GM23248 (cell line): ENCODE results near the gene PRR5. TPM values are rescaled to one million over a fixed set of nuclear protein-coding genes. Genes with fewer than 3 reads are reported as not detected.
"Not testable (repeated sequence)": the region's sequence is repeated elsewhere in the genome, so short reads cannot be mapped to it uniquely, and the experiment has no call there.

ENCODE experiments used
- DNase-seq: peaks from one replicate; pipeline ENCODE4 v3.0.0-alpha.2; 2015
- H2AFZ ChIP-seq: fragments of 200-600 bp; sonication (generic); 2 replicates; pipeline ENCODE4 v1.6.1; 2016; ENCODE audit warnings: antibody characterized with exemption
- H3F3A ChIP-seq: fragments of 200-600 bp; sonication (generic); 2 replicates; pipeline ENCODE4 v1.6.1; 2016; ENCODE audit warnings: mild to moderate bottlenecking, antibody characterized with exemption, mixed run types; ENCODE audit not compliant: insufficient read depth
- H3K27ac ChIP-seq: fragments of 200-600 bp; sonication (generic); 2 replicates; pipeline ENCODE4 v1.5.1; 2016; ENCODE audit warnings: mild to moderate bottlenecking
- H3K27me3 ChIP-seq: fragments of 200-600 bp; sonication (generic); replicated peaks from 2 replicates; pipeline ENCODE4 v1.6.1; 2016; ENCODE audit warnings: mild to moderate bottlenecking; ENCODE audit not compliant: insufficient read depth
- H3K36me3 ChIP-seq: fragments of 200-600 bp; sonication (generic); 2 replicates; pipeline ENCODE4 v1.6.1; 2016; ENCODE audit warnings: low read depth, mild to moderate bottlenecking
- H3K4me1 ChIP-seq: fragments of 200-600 bp; sonication (generic); 2 replicates; pipeline ENCODE4 v1.6.1; 2016; ENCODE audit warnings: mild to moderate bottlenecking; ENCODE audit not compliant: insufficient read depth
- H3K4me2 ChIP-seq: fragments of 200-600 bp; sonication (generic); one replicate; pipeline ENCODE4 v1.6.1; 2016; ENCODE audit warnings: mild to moderate bottlenecking; ENCODE audit not compliant: unreplicated experiment
- H3K4me3 ChIP-seq: fragments of 200-600 bp; sonication (generic); 2 replicates; pipeline ENCODE4 v1.5.1; 2016; ENCODE audit warnings: mild to moderate bottlenecking
- H3K79me2 ChIP-seq: fragments of 200-600 bp; sonication (generic); 2 replicates; pipeline ENCODE4 v1.6.1; 2016; ENCODE audit warnings: mild to moderate bottlenecking; ENCODE audit not compliant: insufficient read depth
- H3K9ac ChIP-seq: fragments of 200-600 bp; sonication (generic); 2 replicates; pipeline ENCODE4 v1.6.1; 2016; ENCODE audit warnings: mild to moderate bottlenecking
- H3K9me2 ChIP-seq: fragments of 200-600 bp; sonication (generic); 2 replicates; pipeline ENCODE4 v1.6.1; 2016; ENCODE audit warnings: mixed run types, mild to moderate bottlenecking, moderate library complexity; ENCODE audit not compliant: insufficient read depth
- H3K9me3 ChIP-seq: fragments of 200-600 bp; sonication (generic); one replicate; pipeline ENCODE4 v1.6.1; 2017; ENCODE audit warnings: low read depth
- H4K20me1 ChIP-seq: fragments of 200-600 bp; sonication (generic); 2 replicates; pipeline ENCODE4 v1.6.0; 2016; ENCODE audit not compliant: insufficient read depth
- EZH2 ChIP-seq: fragments of 200-600 bp; sonication (generic); IDR thresholded peaks from 2 replicates; pipeline ENCODE4 v1.6.1; 2018; ENCODE audit warnings: antibody characterized with exemption, mild to moderate bottlenecking; ENCODE audit not compliant: insufficient read depth, poor library complexity, severe bottlenecking
- EZH2phosphoT487 ChIP-seq: fragments of 200-600 bp; sonication (generic); IDR thresholded peaks from 2 replicates; pipeline ENCODE4 v1.6.1; 2018; ENCODE audit warnings: antibody characterized with exemption, moderate library complexity, mild to moderate bottlenecking, low read depth; ENCODE audit not compliant: insufficient read depth
- WGBS, 2 experiments: methylation state at CpG; one replicate each; pipeline ENCODE4 v1.1.6; 2015 to 2017; ENCODE audit warnings: low lambda C conversion rate in 2 of 2, low coverage in 1 of 2; ENCODE audit errors: missing lambda C conversion rate in 2 of 2; 5-methylcytosine and 5-hydroxymethylcytosine counted together
- in situ Hi-C: fragments of 300-500 bp; cut with MboI; formaldehyde crosslinking; loops from 2 replicates; pipeline ENCODE4 v1.15.0; 2020
- polyA plus RNA-seq: library from polyadenylated mRNA; unstranded; fragments of >200 nt; fragmentation: Nextera tagmentation; extraction: Ambion mirVana; gene quantifications from 2 replicates; pipeline ENCODE4 v1.2.1, GENCODE V29; 2016
- total RNA-seq: library from RNA; depleted of rRNA; stranded (reverse); fragments of >200 nt; shearing (Covaris generic); gene quantifications from 2 replicates; pipeline ENCODE4 v1.2.3, GENCODE V29; 2014

PRR5 gene
- total and polyA plus RNA-seq, 2 experiments from 2014 or later = 18.9 to 20.0 TPM

DNA sequence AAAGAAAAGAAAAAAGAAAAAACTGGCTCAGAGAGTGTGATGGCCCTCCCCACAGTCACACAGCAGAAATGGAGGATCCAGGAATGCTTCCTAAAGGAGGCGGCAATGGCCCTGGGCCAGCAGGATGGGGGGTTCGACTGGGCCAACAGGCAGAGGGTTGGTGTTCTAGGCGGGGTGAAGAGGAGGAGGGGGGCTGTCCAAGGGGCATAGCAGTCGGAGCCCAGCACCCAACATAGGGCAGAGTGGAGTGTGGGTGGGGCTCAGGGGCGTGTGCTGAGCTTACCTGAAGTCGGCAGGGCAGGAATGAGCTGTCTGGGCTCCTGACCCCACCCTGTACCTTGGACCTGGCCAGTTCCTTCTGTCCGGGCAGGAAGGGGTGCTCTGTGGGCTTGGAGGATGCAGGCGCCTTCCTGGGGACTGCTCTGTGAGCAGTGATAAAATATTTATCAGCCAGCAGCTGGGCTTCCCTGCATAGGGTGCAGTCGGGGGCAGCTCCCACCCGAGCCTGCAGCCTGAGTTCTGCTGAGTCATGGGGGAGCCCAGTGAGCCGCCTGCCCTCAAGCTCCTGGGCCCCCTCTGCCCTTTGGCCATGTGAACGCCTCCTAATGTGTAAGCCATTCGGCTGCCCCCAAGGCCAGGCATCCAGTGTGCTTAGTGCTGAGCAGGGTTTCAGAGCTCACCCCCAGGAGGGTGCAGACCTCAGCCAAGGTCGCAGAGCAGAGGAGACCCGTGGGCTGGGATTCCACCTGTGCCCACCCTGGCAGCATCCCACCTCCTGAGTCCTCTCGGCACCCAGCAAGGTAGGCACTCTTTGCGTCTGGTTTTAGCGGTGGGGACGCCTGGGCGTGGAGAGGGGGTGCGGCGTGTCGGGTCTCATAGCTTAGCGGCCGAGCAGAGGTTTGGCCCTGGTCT is 25.3 kb upstream of the PRR5 start:
- Histone ChIP-seq H3K9me2 (no peaks in the 10 kb centered on the region), H3K4me1 (0 out of 2 replicates have a peak, but pooled peaks cover 3% of the 10 kb centered on the region), H3K36me3 (no peaks in the 10 kb centered on the region), H3K9me3 (no peaks in the 10 kb centered on the region), H3K27me3 (no peaks in the 10 kb centered on the region), H3K79me2 (0 out of 2 replicates have a peak, but pooled peaks cover 11% of the 10 kb centered on the region), H3F3A (no peaks in the 10 kb centered on the region), H3K4me3 (no peak overlapping the region), H4K20me1 (no peaks in the 10 kb centered on the region), H3K9ac (no peak overlapping the region), H3K27ac (no peak overlapping the region), H2AFZ (no peak overlapping the region), H3K4me2 (no peak overlapping the region)
- TF ChIP-seq EZH2 (no peak), EZH2phosphoT487 (no peak)
- 60 to 62% methylated on average over 24 to 25 of the region's 25 CpGs for WGBS, 2 experiments
- DNase-seq = peak; percentile 37
- in situ Hi-C loops = no loop called here

DNA sequence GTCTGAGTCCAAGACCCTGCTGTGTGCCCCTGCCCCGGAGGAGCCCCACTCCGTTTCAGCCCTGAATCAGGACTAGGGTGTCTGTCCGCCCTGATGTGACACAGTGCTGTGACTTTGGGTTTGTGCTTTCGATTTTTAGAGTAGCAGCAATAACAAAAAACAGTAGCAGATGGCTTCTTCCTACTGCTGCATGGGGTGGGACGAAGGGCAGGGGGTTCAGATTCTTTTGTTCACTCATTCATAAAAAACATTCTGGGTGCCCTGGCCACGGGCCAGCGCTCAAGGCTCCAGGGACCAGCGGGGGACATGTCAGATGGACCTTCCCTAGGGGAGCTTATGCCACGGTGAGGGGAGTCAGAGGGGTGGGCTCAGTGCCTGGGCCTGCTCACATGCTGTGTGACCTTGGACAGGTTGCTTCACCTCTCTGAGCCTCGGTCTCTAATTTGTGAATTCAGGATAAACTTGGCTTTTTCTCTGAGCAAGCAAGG is 24.6 kb upstream of the PRR5 start:
- Histone ChIP-seq H3K4me3 (no peak overlapping the region), H3K9me3 (no peaks in the 10 kb centered on the region), H3K27me3 (no peaks in the 10 kb centered on the region), H3K4me1 (0 out of 2 replicates have a peak, but pooled peaks cover 3% of the 10 kb centered on the region), H3K9ac (no peak overlapping the region), H3K27ac (no peak overlapping the region), H3K79me2 (0 out of 2 replicates have a peak, but pooled peaks cover 11% of the 10 kb centered on the region), H3K36me3 (no peaks in the 10 kb centered on the region), H3K9me2 (no peaks in the 10 kb centered on the region), H3K4me2 (no peak overlapping the region), H4K20me1 (no peaks in the 10 kb centered on the region), H3F3A (no peaks in the 10 kb centered on the region), H2AFZ (no peak overlapping the region)
- DNase-seq = no peak
- in situ Hi-C loops = no loop called here
- TF ChIP-seq EZH2phosphoT487 (no peak), EZH2 (no peak)
- WGBS, 2 experiments = 90% methylated on average over 10 of the region's 10 CpGs

DNA sequence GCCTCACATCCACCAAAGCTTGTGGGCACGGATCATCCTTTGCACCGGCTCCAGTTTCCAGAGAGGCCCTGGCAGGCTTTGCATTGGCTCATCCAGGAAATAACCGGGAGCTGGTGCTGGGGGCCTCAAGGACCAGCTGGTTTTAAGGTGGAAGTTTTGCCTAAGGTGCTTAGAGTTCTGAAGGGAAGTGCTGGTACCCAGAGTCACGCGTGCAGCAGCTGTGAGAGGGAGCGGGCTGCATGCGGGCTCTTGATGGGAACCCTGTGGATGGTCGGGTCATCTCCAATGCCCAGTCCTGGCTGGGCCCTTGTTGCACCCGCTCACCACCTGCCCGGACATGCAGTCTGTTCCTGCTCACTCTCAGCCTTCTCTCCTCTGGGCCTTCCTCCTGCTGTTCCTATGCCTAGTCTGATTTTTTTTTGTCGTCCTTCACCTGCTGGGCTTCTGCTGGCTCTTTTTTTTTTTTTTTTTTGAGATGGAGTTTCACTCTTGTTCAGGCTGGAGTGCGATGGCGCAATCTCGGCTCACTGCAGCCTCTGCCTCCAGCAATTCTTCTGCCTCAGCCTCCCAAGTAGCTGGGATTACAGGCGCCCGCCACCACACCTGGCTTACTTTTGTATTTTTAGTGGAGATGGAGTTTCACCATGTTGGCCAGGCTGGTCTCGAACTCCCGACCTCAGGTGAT is 24.0 kb upstream of the PRR5 start:
- Histone ChIP-seq H3K36me3 (no peaks in the 10 kb centered on the region), H3K4me2 (no peak overlapping the region), H3K4me1 (0 out of 2 replicates have a peak, but pooled peaks cover 3% of the 10 kb centered on the region), H3F3A (no peaks in the 10 kb centered on the region), H3K9me2 (no peaks in the 10 kb centered on the region), H2AFZ (no peak overlapping the region), H4K20me1 (no peaks in the 10 kb centered on the region), H3K79me2 (0 out of 2 replicates have a peak, but pooled peaks cover 11% of the 10 kb centered on the region), H3K9ac (no peak overlapping the region), H3K4me3 (no peak overlapping the region), H3K27me3 (no peaks in the 10 kb centered on the region), H3K9me3 (no peaks in the 10 kb centered on the region), H3K27ac (no peak overlapping the region)
- WGBS, 2 experiments = 84% methylated on average over 16 to 18 of the region's 18 CpGs
- no peak for DNase-seq
- in situ Hi-C loops = no loop called here
- TF ChIP-seq EZH2phosphoT487 (no peak), EZH2 (no peak)

DNA sequence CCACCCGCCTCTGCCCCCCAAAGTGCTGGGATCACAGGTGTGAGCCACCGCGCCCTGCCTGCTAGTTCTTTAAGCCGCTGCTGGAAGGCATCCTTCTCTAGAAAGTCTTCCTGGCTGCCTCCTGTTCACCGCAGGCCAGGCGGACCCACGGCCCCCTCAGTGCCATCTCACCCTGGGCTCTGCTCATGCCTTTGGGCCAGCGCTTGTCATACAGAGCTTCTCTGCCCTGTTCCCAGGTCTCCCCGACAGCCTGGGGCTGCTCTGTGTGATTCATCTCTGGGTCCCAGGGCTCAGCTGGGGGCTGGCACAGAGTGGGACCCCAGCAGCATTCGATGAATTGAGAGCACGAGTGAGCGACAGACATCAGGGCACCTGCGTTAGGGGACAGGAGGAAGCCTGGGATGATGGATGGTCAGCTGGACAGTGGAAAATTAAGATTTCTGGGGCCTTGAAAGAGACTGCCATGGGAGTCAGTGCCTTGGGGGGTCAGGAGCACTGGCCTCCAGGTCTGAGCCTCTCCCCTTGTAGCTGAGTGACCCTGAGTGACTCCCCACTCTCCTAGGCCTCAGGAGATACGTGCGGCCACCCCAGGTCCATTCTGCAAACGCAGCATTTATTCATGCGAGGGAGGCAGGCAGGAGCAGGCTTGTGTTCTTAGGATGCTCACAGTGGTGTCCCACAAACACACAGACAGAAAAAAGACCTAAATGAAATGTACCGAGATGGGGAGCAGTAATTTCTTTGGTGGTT is 23.3 kb upstream of the PRR5 start:
- H3K4me3 ChIP-seq = no peak overlapping the region
- DNase-seq = no peak
- H3K27me3 ChIP-seq = no peaks in the 10 kb centered on the region
- H3K4me2 ChIP-seq = no peak overlapping the region
- H3K27ac ChIP-seq = no peak overlapping the region
- 0 out of 2 replicates have a peak, but pooled peaks cover 11% of the 10 kb centered on the region for H3K79me2 ChIP-seq
- 83 to 85% methylated on average over 18 of the region's 18 CpGs for WGBS, 2 experiments
- no peaks in the 10 kb centered on the region for H3K9me2 ChIP-seq
- no peak for TF ChIP-seq EZH2
- TF ChIP-seq EZH2phosphoT487 = no peak
- no peaks in the 10 kb centered on the region for H3F3A ChIP-seq
- H3K9me3 ChIP-seq = no peaks in the 10 kb centered on the region
- 0 out of 2 replicates have a peak, but pooled peaks cover 3% of the 10 kb centered on the region for H3K4me1 ChIP-seq
- no peak overlapping the region for H2AFZ ChIP-seq
- in situ Hi-C loops = no loop called here
- H4K20me1 ChIP-seq = no peaks in the 10 kb centered on the region
- no peak overlapping the region for H3K9ac ChIP-seq
- H3K36me3 ChIP-seq = no peaks in the 10 kb centered on the region

DNA sequence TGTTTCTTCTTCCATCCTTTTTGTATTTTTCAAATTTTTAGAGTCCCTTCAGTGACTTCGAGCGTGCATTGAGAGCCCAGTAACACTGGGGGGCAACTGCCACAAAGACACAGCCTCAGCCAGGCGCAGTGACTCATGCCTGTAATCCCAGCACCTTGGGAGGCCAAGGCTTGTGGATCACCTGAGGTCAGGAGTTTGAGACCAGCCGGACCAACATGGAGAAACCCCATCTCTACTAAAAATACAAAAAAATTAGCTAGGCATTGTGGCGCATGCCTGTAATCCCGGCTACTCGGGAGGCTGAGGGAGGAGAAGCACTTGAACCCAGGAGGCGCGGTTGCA is 22.7 kb upstream of the PRR5 start:
- H3K4me1 ChIP-seq, H3K27me3 ChIP-seq, H3K9me2 ChIP-seq, H3F3A ChIP-seq, H4K20me1 ChIP-seq, in situ Hi-C loops, DNase-seq, H3K9ac ChIP-seq, H2AFZ ChIP-seq, H3K36me3 ChIP-seq, H3K4me3 ChIP-seq, H3K4me2 ChIP-seq, H3K27ac ChIP-seq, H3K9me3 ChIP-seq: not testable (repeated sequence)
- 0 out of 2 replicates have a peak, but pooled peaks cover 11% of the 10 kb centered on the region for H3K79me2 ChIP-seq
- 93 to 95% methylated on average over 9 of the region's 9 CpGs for WGBS, 2 experiments
